ENCODE data around the gene CHMP1B.

DNA sequence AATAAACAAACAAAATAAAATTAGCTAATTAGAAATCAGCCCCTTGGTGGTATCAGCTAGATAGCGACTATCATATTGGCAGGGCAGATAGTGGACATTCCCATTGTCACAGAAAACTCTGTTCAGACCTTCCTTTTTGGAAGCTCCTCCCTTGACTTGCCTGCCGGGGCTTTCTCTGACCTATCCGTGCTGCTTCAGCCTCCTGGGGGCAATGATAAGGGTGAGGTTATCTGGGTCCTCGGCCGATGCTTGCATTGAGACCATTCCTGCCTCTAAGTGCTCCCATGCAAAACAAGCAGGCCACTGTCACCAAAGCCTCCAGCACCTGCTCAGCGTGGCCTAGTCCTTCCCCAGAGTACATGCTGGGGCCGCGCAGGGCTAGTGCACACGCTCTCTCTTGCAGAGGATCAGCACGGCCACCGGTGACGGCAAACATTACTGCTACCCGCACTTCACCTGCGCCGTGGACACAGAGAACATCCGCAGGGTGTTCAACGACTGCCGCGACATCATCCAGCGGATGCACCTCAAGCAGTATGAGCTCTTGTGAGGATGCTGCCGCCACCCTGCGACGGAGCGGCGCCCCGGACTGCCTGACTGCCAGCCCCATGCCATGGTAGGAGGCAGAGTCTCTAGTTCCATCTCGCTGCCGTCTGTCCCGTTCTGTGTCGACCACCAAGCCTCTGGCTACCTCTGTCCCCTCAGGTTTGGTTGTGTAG, 29.5 kb downstream of the CHMP1B start:
- no peak for TF ChIP-seq CTCF (IDR thresholded peaks at IDR 0.05)
- TF ChIP-seq POLR2AphosphoS5 (IDR thresholded peaks at IDR 0.05) = no peak
- TF ChIP-seq EP300 (IDR thresholded peaks at IDR 0.05; ENCODE audit: low read depth) = no peak
- TF ChIP-seq POLR2A (IDR thresholded peaks at IDR 0.05) = no peak
